CD14-positive monocyte (primary cell): ENCODE data around the gene SMAD1. TPM values are rescaled to one million over a fixed set of nuclear protein-coding genes. Genes with fewer than 3 reads are reported as not detected.

ENCODE experiments used
- DNase-seq, 3 donors: peaks; one replicate each; pipeline ENCODE4 v3.0.0-alpha.2; 2011 to 2022
- H2AFZ ChIP-seq: 2 replicates; pipeline ENCODE4 v1.6.0; 2012; ENCODE audit warnings: mild to moderate bottlenecking, low read depth, low read length, inconsistent platforms; ENCODE audit not compliant: insufficient read depth, poor library complexity, severe bottlenecking
- H3K27ac ChIP-seq, 2 donors: 1 replicate in 1 of 2; 2 replicates in 1 of 2; pipeline ENCODE4 v1.5.1; 2012 to 2013; ENCODE audit warnings: low read length in 2 of 2, control low read depth in 1 of 2, inconsistent platforms in 1 of 2, low read depth in 1 of 2, mild to moderate bottlenecking in 1 of 2
- H3K27me3 ChIP-seq, 2 donors: one replicate each; pipeline versions ENCODE4 v1.6.0 to v1.6.1; 2011 to 2013; ENCODE audit warnings: low read length in 2 of 2; ENCODE audit not compliant: control insufficient read depth in 2 of 2, insufficient read depth in 2 of 2
- H3K36me3 ChIP-seq, 2 donors: replicated peaks in 1 of 2; 1 replicate in 1 of 2; 2 replicates in 1 of 2; pipeline versions ENCODE4 v1.5.1 to v1.6.1; 2012 to 2013; ENCODE audit warnings: low read length in 2 of 2, control low read depth in 1 of 2, inconsistent platforms in 1 of 2, mild to moderate bottlenecking in 1 of 2; ENCODE audit not compliant: insufficient read depth in 2 of 2, control insufficient read depth in 1 of 2
- H3K4me1 ChIP-seq, 2 donors: 1 replicate in 1 of 2; 2 replicates in 1 of 2; pipeline versions ENCODE4 v1.5.1 to v1.6.1; 2012 to 2013; ENCODE audit warnings: low read length in 2 of 2, control low read depth in 1 of 2, inconsistent platforms in 1 of 2, mild to moderate bottlenecking in 1 of 2, moderate library complexity in 1 of 2; ENCODE audit not compliant: insufficient read depth in 2 of 2, control insufficient read depth in 1 of 2
- H3K4me2 ChIP-seq: replicated peaks from 2 replicates; pipeline ENCODE3; 2012; ENCODE audit warnings: low read length, moderate library complexity, mild to moderate bottlenecking; ENCODE audit not compliant: poor library complexity, severe bottlenecking; ENCODE audit errors: extremely low read depth
- H3K4me3 ChIP-seq, 3 experiments: fragments of 200-600 bp in 1 of 3; sonication (generic) in 1 of 3; replicated peaks in 1 of 3; 1 replicate in 2 of 3; 2 replicates in 1 of 3; pipeline ENCODE4 v1.5.1; 2011 to 2013; ENCODE audit warnings: low read length in 3 of 3, mild to moderate bottlenecking in 3 of 3, control low read depth in 2 of 3, low read depth in 2 of 3, inconsistent platforms in 1 of 3, moderate library complexity in 1 of 3
- H3K79me2 ChIP-seq: 2 replicates; pipeline ENCODE4 v1.6.0; 2012; ENCODE audit warnings: mild to moderate bottlenecking, control low read depth, inconsistent platforms, low read length, moderate library complexity; ENCODE audit not compliant: insufficient read depth
- H3K9ac ChIP-seq: 2 replicates; pipeline ENCODE4 v1.6.0; 2017; ENCODE audit warnings: low read length, mild to moderate bottlenecking; ENCODE audit not compliant: insufficient read depth, poor library complexity, severe bottlenecking
- H3K9me3 ChIP-seq, 2 donors: replicated peaks in 1 of 2; 1 replicate in 1 of 2; 2 replicates in 1 of 2; pipeline versions ENCODE4 v1.5.1 to v1.6.1; 2012 to 2013; ENCODE audit warnings: low read length in 2 of 2, control low read depth in 1 of 2; ENCODE audit not compliant: control insufficient read depth in 1 of 2, insufficient read depth in 1 of 2
- H4K20me1 ChIP-seq: 2 replicates; pipeline ENCODE4 v1.6.0; 2012; ENCODE audit warnings: mild to moderate bottlenecking, low read length, control low read depth, moderate library complexity; ENCODE audit not compliant: insufficient read depth
- H3K27ac Mint-ChIP-seq, 7 donors: one replicate each; pipeline ENCODE4 v1.8.0; 2020; ENCODE audit warnings: mild to moderate bottlenecking in 7 of 7, mixed read lengths in 7 of 7, moderate library complexity in 6 of 7, inconsistent platforms in 2 of 7
- H3K27me3 Mint-ChIP-seq, 3 donors: one replicate each; pipeline ENCODE4 v1.8.0; 2021 to 2022; ENCODE audit warnings: low read depth in 3 of 3, mild to moderate bottlenecking in 3 of 3, mixed read lengths in 3 of 3, moderate library complexity in 3 of 3, inconsistent platforms in 1 of 3
- H3K36me3 Mint-ChIP-seq, 2 donors: one replicate each; pipeline ENCODE4 v1.8.0; 2020; ENCODE audit warnings: mixed read lengths in 2 of 2, inconsistent platforms in 1 of 2, mild to moderate bottlenecking in 1 of 2
- H3K4me1 Mint-ChIP-seq: one replicate; pipeline ENCODE4 v1.8.0; 2020; ENCODE audit warnings: mild to moderate bottlenecking, mixed read lengths
- H3K4me3 Mint-ChIP-seq, 2 donors: one replicate each; pipeline ENCODE4 v1.8.0; 2020; ENCODE audit warnings: mild to moderate bottlenecking in 2 of 2, mixed read lengths in 2 of 2, moderate library complexity in 1 of 2
- H3K9me3 Mint-ChIP-seq, 7 donors: one replicate each; pipeline ENCODE4 v1.8.0; 2020 to 2022; ENCODE audit warnings: mixed read lengths in 7 of 7, mild to moderate bottlenecking in 6 of 7, moderate library complexity in 6 of 7, inconsistent platforms in 2 of 7
- CTCF ChIP-seq: fragments of 200-600 bp; IDR thresholded peaks from one replicate; pipeline ENCODE4 v1.8.0; 2022; ENCODE audit warnings: antibody characterized with exemption, mild to moderate bottlenecking
- WGBS: methylation state at CpG from one replicate; pipeline ENCODE4 v1.1.5; 2013; ENCODE audit warnings: missing lambda C conversion rate; ENCODE audit not compliant: insufficient coverage; 5-methylcytosine and 5-hydroxymethylcytosine counted together
- intact Hi-C, 2 donors: fragments of 100-400 bp; cut with micrococcal nuclease; formaldehyde crosslinking; loops; one replicate each; pipeline versions ENCODE4 v1.15.0 to v1.15.1; 2023
- polyA plus RNA-seq, 3 donors: library from polyadenylated mRNA; depleted of rRNA in 1 of 3; unstranded in 2 of 3; stranded (reverse) in 1 of 3; fragments of 300-500 nt in 2 of 3; fragments of >200 nt in 1 of 3; fragmentation: Illumina TruSeq in 2 of 3; gene quantifications; 1 replicate in 2 of 3; 2 replicates in 1 of 3; pipeline ENCODE4 v1.2.3, GENCODE V29; 2012 to 2021

SMAD1 gene
- polyA plus RNA-seq, 3 donors = 8.2 to 14.4 (median 8.7) TPM

- Histone ChIP-seq H3K4me1 (no peaks in the 10 kb centered on the region), H3K27ac (no peak overlapping the region), H3K4me3 (no peak overlapping the region), H3K36me3 (no peaks in the 10 kb centered on the region), H4K20me1 (no peaks in the 10 kb centered on the region), H3K4me2 (no peak overlapping the region), H3K9ac (no peak overlapping the region), H3K79me2 (no peaks in the 10 kb centered on the region), H3K27me3 (no peaks in the 10 kb centered on the region), H3K9me3 (peaks cover 0 to 3% of the 10 kb centered on the region in 2 donors), H2AFZ (no peak overlapping the region)
- intact Hi-C loops = no loop called here
- 100% methylated on average over 1 of the region's 3 CpGs for WGBS
- H3K27me3 Mint-ChIP-seq = peaks cover 0 to 4% (median 0%) of the 10 kb centered on the region in 3 donors
- no peak overlapping the region for H3K27ac Mint-ChIP-seq
- H3K36me3 Mint-ChIP-seq = no peaks in the 10 kb centered on the region
- TF ChIP-seq CTCF = no peak
- H3K4me1 Mint-ChIP-seq = no peaks in the 10 kb centered on the region
- H3K4me3 Mint-ChIP-seq = no peak overlapping the region
- no peak for DNase-seq
- H3K9me3 Mint-ChIP-seq = peaks cover 0 to 13% (median 7%) of the 10 kb centered on the region in 7 donors
These were observed 46.0 kb upstream of the SMAD1 start for GRCh38 chr4:145435646-145436045.

- Histone ChIP-seq H3K9ac (no peak overlapping the region), H3K36me3 (no peaks in the 10 kb centered on the region), H3K9me3 (peaks cover 0 to 3% of the 10 kb centered on the region in 2 donors), H3K4me1 (no peaks in the 10 kb centered on the region), H3K27me3 (no peaks in the 10 kb centered on the region), H3K4me3 (no peak overlapping the region), H2AFZ (no peak overlapping the region), H3K4me2 (no peak overlapping the region), H3K27ac (no peak overlapping the region), H4K20me1 (no peaks in the 10 kb centered on the region), H3K79me2 (no peaks in the 10 kb centered on the region)
- Mint-ChIP-seq H3K36me3 (no peaks in the 10 kb centered on the region), H3K4me3 (no peak overlapping the region), H3K27me3 (peaks cover 0 to 2% (median 0%) of the 10 kb centered on the region in 3 donors), H3K27ac (no peak overlapping the region), H3K9me3 (peaks cover 0 to 13% (median 7%) of the 10 kb centered on the region in 7 donors), H3K4me1 (no peaks in the 10 kb centered on the region)
- no peak for TF ChIP-seq CTCF
- no peak for DNase-seq
- WGBS = 83% methylated on average over 3 of the region's 4 CpGs
- intact Hi-C loops = no loop called here
These were observed 45.5 kb upstream of the SMAD1 start for GRCh38 chr4:145436114-145436513.
